SIG-M5 treated with dmso at 0.1 percent for 504 hours (cell line): ENCODE data around the gene NXPE3.
"Not testable (repeated sequence)": the region's sequence is repeated elsewhere in the genome, so short reads cannot be mapped to it uniquely, and the experiment has no call there.

Experiments
- DNase-seq: peaks from one replicate; lab custom pipeline; 2025; ENCODE audit not compliant: unreplicated experiment; lab: John Stamatoyannopoulos, UW

NXPE3 gene

DNA sequence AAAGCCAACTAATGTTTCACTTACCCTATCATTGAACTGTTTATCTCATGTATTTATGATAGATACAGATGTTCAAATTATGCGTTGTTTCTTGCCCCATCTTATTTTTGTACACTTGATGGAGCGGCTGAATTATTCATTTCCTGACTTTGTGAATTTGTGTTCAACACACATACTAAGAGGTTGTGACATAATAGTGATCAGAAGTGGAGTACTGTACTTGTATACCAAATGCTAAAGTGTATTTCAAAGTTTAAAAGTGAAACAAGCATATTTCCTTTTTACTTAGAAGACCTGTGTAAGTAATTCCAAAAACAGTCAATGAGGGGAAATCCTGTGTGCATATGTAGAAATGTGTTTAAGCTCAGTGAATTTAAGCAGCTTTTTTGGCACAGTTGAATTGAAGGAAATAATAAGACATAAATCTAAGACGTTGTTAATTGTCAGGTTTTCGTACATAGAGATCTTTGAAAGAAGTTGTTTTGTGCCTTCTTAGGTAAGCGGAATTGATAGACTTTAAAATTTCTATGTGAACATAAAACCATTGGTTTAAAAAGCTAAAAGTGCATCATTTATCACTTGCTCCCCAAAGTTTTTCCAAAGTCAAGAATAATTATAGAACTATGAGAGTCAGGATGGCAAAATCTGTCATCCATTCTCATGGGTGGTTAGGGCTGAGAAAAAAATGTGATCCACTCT lies 72.2 kb downstream of the NXPE3 start:
- DNase-seq = no peak

DNA sequence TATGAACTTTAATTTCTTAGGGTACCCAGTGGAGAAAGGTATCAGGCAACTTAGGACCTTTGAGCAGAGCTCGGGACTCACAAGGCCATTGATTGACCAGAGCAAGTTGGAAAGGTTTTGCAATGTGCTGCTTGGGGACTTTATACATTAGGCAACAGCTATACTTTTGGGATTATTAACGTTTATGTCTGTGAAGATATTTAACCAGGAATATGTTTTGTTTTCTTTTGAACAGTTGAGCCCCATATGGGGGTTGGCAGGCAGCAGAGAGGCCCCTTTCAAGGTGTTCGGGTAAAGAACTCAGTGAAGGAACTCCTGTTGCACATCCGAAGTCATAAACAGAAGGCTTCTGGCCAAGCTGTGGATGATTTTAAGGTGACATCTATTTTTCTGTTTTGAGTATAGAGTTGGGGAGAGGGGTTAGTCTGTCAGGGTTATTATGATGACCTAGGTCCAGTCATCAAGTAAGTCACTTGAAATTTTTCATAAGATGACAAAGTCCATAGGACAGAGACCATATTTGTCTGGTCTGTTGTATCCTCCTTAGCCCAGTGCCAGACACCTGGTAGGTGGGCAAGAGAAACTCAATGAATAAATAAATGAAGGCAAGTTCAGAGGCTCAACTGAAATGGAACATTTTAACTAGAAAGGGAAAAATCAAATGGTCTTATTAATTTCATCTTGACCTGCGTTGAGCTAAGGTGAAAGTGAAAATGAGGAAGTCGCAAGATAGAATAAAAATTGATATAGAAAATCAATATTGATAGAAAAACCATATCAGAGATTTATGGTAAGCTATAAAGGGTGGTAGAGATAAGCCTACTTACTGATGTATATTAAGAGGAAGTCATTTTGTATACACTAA lies 73.1 kb downstream of the NXPE3 start:
- no peak for DNase-seq

DNA sequence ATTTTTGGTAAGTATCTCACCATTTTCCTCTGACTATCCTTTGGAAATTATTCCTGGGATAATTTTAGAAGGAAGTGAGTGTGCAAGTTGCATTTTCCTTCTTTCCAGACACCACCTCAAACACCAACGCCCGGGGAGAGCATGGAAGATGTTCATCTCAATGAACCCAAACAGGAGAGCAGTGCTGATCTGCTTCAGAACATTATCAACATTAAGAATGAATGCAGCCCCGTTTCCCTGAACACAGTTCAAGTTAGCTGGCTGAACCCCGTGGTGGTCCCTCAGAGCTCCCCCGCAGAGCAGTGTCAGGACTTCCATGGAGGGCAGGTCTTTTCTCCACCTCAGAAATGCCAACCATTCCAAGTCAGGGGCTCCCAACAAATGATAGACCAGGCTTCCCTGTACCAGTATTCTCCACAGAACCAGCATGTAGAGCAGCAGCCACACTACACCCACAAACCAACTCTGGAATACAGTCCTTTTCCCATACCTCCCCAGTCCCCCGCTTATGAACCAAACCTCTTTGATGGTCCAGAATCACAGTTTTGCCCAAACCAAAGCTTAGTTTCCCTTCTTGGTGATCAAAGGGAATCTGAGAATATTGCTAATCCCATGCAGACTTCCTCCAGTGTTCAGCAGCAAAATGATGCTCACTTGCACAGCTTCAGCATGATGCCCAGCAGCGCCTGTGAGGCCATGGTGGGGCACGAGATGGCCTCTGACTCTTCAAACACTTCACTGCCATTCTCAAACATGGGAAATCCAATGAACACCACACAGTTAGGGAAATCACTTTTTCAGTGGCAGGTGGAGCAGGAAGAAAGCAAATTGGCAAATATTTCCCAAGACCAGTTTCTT lies 74.2 kb downstream of the NXPE3 start:
- no peak for DNase-seq

DNA sequence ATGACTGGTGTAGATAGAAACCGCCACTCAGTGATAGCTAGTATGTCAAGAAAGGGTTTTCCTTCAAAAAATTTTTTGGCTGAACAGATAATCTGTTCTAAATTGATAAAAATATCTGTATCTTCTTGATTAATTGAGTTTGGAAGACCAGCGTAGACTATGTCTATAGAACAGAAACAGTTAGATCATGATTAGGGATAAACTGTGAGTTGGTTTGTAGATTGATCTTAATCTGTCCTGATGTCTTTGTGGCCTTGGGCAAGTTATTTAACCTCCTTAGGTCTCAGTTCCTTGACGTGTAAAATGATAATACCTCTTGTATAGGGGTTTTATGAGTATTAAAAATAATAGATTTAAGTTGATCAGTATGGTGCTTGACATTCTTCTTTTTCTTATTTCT lies 75.0 kb downstream of the NXPE3 start:
- no peak for DNase-seq

DNA sequence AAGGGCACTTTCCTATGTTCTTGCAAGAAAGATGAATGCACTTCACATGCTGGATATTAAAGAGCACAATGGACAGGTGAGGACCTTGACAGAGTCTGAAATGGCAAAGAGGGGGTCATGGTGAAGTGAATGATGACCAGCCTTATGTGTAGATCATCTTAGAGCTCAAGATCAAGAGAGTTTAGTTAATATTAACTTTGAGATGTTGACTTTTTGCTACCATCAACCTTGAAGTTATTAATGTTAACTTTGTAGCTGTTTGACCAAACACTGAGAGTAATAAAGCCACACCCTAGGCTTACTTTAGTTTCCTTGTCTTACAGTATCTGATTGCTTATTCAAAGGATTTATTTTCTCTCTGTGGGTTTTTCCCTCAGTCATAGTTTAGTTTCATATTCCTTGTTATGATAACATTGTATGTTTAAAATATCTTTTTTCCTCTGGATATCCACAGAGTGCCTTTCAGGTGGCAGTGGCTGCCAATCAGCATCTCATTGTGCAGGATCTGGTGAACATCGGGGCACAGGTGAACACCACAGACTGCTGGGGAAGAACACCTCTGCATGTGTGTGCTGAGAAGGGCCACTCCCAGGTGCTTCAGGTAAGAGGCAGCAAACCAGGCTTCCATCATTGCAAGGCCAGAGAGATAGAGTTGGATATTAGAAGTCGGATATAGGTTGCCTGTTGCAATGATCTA lies 75.7 kb downstream of the NXPE3 start:
- no peak for DNase-seq

DNA sequence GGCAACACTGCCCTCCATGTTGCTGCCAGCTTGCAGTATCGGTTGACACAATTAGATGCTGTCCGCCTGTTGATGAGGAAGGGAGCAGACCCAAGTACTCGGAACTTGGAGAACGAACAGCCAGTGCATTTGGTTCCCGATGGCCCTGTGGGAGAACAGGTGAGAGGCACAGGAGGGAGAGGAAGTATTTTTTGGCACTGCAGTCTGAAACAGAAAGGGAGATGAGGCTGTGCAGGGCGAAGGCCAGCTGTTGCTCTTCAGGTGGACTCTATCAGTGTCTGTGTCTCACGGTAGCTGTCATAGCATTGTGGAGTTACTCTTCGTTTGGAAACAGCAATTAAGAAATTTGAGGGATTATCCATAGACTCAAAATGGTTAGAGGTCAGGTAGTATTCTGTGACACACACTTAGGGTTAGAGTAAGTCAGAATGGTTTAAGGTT lies 78.3 kb downstream of the NXPE3 start:
- DNase-seq = no peak

DNA sequence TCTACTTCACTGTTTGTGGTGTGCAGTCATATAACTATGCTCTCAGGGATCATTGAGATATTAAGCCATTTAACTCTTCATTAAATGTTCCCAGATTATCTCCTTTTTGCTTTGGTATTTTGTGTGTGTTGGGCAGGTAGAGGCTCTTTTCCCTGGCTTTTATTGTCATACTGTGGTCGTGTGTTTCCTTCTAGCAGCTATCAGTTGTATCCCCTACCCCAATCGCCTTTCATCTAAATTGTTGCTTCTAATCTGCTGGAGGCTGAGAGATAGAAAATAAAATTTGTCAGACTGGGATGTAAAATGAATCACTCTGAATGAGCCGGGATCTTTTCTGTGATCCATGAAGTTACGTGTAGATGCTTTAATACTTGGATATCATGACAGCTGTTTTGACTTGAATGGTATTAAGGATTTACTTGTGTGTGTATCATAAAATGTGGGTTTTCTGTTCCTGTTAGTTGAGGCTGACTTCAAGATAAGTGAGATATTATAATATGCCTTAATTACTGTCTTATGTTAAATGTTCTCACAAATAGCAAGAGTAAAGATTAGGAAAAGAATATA lies 79.5 kb downstream of the NXPE3 start:
- no peak for DNase-seq

DNA sequence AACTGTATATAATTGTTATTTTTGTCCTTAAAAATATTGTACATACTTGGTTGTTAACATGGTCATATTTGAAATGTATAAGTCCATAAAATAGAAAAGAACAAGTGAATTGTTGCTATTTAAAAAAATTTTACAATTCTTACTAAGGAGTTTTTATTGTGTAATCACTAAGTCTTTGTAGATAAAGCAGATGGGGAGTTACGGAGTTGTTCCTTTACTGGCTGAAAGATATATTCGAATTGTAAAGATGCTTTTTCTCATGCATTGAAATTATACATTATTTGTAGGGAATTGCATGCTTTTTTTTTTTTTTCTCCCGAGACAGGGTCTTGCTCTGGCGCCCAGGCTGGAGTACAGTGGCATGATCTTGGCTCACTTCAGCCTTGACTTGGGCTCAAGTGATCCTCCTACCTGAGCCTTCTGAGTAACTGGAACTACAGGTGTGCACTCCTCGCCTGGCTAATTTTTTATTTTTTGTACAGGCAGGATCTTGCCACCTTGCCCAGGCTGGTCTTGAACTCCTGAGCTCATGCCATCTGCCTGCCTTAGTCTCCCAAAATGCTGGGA lies 81.0 kb downstream of the NXPE3 start:
- no peak for DNase-seq

DNA sequence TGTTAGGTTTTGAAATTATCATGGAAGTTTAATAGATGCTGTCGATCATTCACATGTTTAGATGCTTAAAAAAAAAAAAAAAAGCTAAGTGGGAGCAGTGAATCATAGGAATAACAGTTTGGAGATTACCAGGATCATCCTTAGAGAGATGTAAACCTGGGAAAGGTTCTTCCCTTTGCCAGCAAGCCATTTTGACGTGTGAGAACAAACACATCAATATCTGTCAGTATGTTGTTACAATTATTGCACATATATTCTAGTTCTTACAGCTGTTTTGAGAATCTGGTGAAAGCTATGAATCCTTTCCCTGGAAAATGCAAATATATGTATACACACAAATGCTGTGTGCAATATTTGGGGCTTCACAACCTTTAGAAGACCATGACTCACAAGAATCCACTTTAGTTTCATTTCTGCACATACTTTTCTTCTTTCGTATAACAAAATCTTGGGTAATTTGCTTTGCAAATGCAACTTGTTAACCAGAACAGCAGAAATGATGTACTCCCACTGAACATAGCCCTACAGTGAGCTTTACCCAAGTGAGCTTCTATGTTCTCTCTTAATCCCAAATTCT lies 82.3 kb downstream of the NXPE3 start:
- no peak for DNase-seq

DNA sequence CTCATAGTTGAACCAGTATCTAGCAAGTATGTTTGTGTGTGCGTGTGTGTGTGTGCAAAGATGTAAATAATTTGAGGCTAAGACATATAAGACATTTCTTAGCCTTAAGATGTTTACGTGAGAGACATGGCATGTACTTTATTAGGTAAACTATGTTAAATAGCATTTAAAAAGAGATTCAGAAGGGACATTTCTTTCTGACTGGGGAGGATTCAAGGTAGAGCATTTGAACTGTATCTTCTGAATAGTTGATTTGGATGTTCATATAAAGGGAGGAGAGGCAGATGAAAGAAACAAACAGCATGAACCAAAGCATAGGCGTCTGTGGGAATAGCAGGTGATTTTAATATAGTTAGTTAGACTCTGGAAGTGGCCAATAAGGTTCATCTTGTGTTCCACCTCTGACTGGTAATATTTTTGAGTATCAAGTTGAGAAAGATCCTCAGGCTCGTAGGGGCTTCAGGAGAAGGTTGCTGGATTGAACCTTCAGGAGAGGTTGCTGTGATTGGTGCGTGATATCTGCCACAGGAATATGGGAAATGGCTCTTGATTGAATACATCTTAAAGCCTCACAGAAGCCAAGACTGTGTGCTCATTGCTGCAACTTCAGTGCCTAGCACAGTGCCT lies 82.9 kb downstream of the NXPE3 start:
- DNase-seq = no peak

DNA sequence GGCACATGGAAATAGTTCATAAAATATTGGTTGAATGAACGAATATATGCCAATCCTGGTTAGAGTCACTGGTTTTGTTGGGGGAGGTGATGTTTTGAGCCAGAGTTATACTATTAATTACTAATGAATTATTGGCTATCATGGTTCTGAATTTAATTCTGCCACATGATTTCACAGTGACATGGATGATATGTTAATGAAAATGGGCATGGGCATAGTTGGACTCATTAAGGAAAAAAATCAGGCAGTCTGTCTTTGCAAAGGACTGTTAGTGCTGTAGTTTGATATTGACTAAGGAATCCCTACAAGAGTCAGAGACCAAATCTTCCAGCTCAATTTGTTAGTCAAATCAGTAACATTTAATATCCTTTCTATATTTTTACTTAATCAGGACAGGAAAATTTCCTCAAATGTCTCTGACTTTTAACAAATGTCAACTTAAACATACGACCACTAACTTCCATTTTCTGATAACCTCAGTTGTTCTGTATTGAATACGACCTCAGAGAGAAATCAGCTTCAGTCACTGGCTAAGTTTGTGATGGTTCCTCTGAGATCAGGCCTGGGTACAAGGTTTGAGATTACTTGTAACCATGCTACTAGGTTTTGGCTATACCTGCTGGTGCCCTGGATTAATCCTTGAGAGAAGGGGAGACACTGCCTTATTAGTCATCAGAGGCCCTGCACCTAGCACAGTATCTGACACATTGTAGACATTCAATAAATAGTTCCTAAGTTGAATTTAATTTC lies 83.6 kb downstream of the NXPE3 start:
- DNase-seq = no peak

DNA sequence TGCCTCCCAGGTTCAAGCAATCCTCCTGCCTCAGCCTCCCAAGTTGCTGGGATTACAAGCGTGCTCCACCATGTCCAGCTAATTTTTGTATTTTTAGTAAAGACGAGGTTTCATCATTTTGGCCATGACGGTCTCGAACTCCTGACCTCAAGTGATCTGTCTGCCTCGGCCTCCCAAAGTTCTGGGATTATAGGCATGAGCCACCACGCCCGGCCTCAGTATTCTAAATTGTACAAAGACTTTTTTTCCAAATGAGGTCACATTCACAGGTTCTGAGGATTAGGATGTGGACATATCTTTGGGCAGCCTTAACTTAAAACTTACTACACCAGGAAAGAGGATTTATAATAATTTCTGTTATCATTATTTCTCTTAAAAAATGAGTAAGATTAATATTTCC lies 85.9 kb downstream of the NXPE3 start:
- not testable (repeated sequence) for DNase-seq

DNA sequence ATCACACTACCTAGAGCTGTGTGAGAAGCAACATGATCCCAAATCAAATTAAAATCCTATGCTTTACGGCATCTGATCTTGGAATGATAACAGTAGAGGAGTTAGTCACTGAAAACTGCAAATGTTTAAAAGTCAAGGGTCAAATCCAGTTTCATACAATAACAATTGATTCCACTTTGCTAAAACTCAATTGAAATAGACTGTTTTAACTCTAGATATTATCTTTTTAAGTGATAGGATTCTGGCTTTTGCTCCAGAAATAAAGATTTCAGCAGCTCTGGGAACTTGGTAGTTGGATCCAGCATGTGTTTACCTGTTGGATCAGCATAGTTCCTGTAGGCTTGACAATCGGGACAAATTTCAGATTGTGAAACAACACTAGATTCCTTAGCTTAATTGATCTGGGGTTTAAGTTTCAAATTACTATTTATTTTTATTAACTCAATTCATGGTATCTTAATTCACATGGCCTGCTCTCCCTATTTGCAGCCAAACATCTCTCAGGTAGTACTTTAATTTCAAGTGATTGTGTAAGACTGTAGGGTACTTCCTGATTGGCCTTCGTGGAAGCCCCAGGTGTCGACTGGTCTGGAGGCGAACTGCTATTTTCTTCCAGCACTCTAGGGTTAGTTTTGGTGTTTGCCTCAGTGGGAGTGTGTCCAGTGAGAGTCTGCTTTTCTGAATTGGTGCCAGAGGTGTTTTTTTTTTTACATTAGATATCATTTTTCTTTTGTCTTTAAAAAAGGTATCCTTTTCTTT lies 86.9 kb downstream of the NXPE3 start:
- DNase-seq = no peak

DNA sequence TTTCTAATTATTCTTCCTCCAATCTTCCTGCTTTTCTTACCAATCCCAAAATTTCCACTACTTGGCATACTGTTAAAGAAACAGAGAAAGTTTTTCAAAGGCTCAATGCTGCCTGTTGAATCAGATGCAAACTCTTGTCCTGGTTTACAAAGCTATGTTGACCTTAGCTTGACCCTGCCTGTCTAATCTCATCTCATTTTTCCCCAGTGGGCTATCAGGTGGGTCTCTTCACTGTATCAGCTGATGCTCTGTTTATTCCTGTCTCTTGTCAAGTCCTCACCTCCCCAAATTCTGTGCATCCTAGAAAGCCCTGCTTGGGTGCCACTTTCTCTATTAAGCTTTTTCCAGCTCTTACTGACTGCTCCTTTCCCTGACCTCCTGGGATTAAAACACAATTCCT lies 88.5 kb downstream of the NXPE3 start:
- DNase-seq = no peak

DNA sequence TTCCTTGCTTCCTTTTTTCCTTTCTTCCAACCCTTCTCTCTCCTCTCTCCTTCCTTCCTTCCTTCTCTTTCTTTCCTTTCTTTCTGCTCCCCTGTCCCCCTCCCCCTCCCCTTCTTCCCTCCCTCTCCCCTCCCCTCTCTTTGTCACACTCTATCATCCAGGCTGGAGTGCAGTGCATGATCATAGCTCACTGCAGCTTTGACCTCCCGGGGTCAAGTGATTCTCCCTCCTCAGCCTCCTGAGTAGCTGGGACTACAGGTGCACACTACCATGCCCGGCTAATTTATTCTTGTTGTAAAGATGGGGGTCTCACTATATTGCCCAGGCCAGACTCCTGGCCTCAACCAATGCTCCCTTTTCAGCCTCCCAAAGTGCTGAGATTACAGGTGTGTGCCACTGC lies 89.0 kb downstream of the NXPE3 start:
- DNase-seq = no peak

DNA sequence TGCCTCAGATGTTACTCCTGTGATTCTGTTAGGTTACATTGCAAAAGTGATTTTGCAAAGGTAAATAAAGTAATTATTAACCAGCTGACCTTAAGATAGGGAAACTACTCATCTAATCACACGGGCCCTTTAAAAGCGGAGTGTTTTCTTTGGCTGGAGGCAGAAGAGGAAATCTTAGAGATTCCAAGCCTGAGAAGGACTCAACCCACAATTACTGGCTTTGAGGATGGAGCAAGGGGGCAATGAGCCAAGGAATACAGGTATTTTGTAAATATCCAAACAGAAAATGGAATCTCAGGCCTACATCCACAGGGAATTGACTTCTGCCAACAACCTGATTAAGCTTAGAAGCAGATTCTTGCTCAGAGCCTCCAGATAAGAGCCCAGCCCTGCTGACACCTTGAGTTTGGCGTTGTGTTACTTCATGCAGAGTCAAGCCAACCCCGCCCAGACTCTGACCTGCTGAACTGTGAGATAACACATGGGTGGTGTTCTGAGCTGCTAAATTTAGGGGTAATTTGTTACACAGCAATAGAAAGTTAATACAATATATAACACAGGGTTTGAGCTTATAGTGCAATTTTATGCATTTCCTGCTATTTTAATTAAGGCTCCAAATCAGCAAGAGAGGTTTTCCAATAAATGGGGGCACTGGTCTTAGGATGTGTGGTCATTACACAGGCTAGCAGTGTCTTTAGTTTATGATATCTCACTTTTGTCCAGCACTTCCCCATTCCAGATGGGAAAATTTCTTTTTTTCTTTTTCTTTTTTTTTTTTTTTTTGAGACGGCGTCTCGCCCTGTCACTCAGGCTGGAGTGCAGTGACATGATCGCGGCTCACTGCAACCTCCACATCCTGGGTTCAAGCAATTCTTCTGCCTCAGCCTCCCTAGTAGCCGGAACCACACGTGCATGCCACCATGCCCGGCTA lies 89.8 kb downstream of the NXPE3 start:
- DNase-seq = no peak

DNA sequence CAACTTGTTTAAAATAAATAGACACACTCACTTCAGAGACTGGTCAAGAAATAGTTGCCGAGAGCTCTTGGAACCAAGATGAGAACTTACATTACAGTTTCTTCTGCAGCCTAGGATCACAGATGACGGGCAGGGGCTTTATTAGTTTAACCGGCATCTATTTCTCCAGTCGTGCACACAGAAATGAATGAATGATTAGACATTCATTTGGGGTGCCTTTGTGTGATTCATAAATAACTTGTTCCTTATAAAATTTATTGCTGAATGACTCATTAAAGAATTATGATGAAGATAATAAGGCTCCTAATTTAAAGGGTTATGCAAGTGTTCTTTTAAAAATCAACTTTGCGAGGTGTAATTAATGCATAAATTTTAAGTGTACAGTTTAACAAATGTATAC lies 91.1 kb downstream of the NXPE3 start:
- DNase-seq = no peak
